Kidney glomerular epithelial cell (primary cell): ENCODE data around the gene ATP5PF.
"Not testable (repeated sequence)": the region's sequence is repeated elsewhere in the genome, so short reads cannot be mapped to it uniquely, and the experiment has no call there.

Experiments
- DNase-seq: peaks from one replicate; lab custom pipeline; 2025; lab: John Stamatoyannopoulos, UW

Gene ATP5PF

GRCh38 chr21:25734904-25735645 lies at the start of gene ATP5PF, which contains the start of gene GABPA:
Gene ATP5PF, minus strand, starts transcription at chr21:25734904. Its CDS starts 5,110 bp downstream, at chr21:25729794.
Gene GABPA, plus strand, starts transcription at chr21:25734972. Its CDS starts 6,627 bp downstream, at chr21:25741599.
- DNase-seq: peak; percentile 95

- DNase-seq: not testable (repeated sequence)
Measured at GRCh38 chr21:25778126-25778875, 43.6 kb upstream of the ATP5PF start.

DNA sequence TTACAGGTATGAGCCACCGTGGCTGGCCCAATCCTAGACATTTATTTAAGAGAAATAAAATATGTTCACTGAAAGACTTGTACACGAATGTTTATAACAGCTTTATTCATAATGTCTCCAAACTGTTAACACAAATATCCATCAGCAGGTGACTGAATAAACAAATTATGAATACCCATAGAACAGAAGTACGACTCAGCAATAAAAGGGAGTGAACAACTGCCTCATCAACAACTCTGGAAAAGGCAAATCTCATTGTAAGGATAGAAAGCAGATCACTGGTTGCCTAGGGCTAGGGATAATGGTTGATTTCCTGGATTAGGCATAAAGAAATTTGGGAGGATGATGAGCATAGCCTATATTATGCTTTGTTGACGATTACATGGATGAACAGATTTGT lies 41.7 kb upstream of the ATP5PF start:
- DNase-seq: no peak

DNA sequence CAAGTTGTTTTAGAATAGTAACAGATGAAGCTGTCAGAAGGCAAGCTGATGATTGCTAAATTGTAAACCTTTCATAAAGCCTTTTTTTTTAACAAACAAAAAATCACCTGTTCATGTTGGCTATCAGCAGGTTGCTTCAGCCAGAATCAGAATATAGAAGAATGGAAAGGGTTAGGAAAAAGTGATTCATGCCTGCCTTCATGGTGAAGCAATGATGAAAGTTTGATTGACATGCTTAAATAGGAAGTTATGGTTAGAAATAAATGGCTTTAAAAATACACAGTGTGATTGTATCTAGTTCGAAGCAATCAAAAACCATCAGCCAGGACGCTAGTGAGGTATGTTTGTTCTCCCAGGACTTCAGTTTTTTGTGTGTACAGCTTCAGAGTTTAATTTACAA lies 38.0 kb upstream of the ATP5PF start:
- no peak for DNase-seq

DNA sequence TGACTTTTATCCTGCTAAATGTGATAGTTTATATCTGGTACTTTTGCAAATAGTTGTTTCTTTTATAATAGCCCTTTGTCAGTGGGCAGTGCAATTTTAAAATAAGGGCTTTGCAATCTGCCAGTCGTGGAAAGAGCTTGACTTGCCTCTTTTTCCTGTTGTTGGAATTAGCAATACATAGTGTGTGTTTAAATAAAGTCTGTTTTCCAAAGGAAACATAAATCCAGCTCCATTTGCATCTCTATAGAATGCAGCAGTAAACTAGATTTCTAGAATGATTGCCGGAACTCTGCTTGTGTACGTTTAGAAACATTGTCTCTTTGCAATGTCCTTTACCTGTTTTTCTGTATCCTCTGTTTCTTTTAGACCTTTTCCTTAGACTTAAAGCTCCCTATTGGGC lies 33.2 kb upstream of the ATP5PF start:
- DNase-seq: no peak

DNA sequence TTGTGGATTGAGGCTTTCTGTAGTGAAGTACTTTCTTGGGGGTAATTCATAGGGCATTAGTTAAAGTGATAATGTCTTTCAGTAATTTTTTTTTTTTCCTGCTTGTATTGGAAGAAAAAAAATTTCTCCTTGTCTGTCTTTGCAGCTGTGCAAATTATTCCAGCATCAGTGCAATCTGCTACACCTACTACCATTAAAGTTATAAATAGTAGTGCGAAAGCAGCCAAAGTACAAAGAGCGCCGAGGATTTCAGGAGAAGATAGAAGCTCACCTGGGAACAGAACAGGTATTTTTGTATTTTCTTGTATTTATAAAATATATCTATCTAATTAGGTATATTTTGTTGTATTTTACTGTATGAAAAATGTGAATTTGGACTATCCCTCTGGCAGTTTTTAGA lies 29.4 kb upstream of the ATP5PF start:
- DNase-seq: no peak

GRCh38 chr21:25760677-25761076 lies 26.0 kb upstream of the ATP5PF start:
- no peak for DNase-seq

GRCh38 chr21:25760061-25760460 lies 25.4 kb upstream of the ATP5PF start:
- no peak for DNase-seq

DNA sequence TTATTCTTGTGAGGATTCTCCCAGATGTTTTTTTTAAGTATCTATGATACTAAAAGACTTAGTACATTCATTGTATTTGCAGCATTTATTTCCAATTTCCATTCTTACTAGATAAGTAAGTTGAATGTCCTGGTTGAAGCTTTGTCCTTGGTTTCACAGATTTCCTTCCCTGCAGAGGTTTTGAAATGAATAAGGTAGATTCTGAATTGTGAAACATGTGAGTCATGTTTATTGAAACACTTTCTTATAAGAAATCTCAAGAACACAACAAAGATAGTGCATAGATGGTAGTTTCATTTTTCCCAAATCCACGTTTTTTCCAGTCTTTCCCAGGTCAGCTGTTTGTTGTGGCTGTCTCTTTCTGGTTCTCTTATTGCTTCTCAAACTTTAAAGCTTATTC lies 24.9 kb upstream of the ATP5PF start:
- DNase-seq: no peak

GRCh38 chr21:25757531-25757930 lies 22.8 kb upstream of the ATP5PF start:
- no peak for DNase-seq

DNA sequence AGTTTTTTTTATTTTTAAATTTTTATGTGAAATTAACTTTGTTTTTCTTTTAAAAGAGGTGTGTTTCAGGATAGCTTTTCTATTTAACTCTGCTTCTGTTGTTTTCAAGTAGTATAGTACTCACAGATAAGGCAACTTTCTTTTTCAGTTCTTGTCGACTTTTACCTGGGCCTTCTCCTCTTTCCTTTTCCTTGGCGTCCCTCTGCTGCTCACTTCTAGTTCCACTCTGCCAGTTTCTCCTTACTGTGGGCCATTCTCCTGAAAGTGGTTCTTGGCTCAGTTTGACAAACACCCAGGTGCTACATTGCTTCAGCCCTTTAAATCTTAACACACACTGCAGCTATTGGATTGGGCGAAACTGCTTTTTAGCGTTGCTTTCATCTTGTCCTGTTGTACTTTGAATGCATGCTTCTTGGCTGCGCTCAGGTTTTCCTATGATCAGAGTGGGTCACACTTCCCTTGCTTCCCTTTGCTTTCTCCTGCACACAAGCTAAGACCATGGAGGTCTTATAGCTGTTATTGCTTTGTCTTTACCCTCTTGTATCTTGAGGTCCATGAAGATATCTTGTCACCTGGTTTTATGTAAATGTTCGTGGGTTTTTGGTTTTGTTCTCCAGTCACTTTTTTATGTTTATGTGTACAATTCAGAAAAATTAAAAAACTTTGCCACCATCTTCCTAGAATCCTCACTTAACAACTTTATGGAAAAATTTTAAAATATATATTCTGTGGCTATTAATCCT lies 21.7 kb upstream of the ATP5PF start:
- DNase-seq: no peak

- DNase-seq: no peak
Measured at GRCh38 chr21:25752416-25752815, 17.7 kb upstream of the ATP5PF start.

GRCh38 chr21:25750085-25750484 lies 15.4 kb upstream of the ATP5PF start:
- DNase-seq: no peak

DNA sequence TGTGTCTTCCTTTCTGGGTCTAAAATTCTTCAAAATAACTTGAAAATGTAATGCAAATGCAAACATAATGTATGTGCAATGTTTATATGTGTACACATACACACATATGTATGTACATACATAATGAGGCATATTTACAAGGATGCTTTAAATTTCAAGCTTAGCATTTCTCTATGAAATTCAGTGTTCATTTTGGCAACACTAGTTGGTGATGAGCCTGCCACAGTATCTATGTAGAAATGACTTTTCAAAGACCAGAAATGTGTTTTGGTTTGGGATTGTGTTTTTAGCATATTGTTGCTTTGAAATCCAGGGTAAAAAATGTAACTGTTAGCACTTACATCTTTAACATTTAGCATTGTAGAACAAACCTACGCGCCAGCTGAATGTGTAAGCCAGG lies 10.2 kb upstream of the ATP5PF start:
- no peak for DNase-seq

DNA sequence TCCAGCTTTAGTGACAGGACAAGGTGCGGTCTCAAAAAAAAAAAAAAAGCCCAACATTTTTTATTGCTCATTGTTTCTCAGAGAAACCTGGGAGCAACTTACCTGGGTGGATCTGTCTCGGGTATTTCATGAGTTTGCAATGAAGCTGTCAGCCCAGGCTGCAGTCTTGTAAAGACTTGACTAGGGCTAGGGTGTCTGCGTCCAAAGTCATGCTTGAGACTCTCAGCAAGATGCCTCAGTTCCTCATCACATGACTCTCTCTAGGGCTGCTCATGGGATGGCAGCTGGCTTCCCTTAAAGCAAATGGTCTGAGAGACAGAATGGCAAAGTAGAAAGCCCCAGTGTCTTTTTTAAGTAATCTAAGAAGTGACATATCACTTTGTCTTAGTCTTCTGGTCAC lies 8.2 kb upstream of the ATP5PF start:
- DNase-seq: no peak

DNA sequence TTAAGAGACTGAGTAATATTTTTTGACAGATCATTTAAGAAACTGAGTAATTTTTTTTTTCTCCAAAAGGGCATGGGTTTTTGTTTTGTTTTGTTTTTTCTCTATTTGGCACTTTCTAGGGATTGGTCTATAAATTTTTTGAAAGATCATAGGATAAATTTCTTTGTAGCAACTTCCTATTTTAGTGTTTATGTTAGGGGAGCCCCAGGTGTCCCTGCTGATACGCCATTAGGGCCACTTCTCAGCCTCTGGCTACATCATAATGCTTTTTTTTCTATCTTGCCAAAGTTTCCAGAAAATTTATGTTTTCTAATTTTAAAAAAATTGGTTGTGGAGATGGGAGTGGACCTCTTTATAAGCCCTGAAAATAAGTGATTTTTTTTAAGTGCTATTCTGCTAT lies 2.7 kb upstream of the ATP5PF start:
- no peak for DNase-seq

GRCh38 chr21:25735646-25736597 lies 1.2 kb upstream of the ATP5PF start:
- peak; percentile 49 for DNase-seq

GRCh38 chr21:25734654-25734903 lies 125 bp downstream of the ATP5PF start:
- no peak for DNase-seq

DNA sequence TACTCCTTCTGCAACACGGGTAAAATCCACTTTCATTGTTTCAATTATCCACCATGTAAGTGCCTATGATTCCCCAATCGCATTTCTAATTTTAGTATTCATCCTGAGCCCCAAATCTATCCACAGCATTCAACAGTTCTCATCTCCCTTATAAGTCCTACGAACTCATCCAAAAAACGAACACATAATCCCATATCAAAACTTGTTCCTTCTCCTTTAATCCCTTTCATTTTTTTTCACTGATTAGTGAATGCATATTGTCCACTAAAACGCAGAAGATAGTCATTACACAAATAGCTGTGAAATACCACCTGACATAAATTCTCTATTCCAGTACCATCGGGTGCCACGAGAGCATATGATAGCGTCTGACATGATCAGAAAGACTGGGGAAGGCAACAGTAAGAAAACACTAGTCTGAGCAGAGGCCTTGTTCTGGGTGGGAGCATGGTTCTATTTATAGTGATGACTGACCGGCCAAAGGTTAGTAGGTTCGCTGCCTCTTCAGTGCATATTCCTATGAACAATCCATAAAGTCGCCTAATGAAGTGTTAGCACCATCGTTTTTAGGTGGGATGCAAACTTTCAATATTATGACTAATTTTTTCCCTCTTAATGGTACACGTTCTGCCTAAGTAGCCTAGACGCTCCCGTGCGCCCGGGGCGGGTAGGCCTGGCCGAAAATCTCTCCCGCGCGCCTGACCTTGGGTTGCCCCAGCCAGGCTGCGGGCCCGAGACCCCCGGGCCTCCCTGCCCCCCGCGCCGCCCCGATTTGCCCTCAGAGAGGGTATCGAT lies 648 bp downstream of the ATP5PF start:
- peak; percentile 40 for DNase-seq

GRCh38 chr21:25732091-25732760 lies 2.5 kb downstream of the ATP5PF start:
- peak; percentile 0 for DNase-seq
